Stimulated activated memory B cell treated with anti-CD40 and anti-IgM and Interleukin-4, amounts not matched to agents 10 μg/mL and 1 μg/mL and 100 μg/mL, for 72 hours (primary cell): ENCODE data around the gene LYRM1.

Experiments
- ATAC-seq: fragments of 150-1000 bp; cut with Tn5 transposase; 2 replicates; pipeline ENCODE4 v1.10.0; 2021
- H3K27ac Mint-ChIP-seq: one replicate; pipeline ENCODE4 v1.8.0; 2022; ENCODE audit warnings: mild to moderate bottlenecking, mixed read lengths
- H3K27me3 Mint-ChIP-seq: one replicate; pipeline ENCODE4 v1.8.0; 2022; ENCODE audit warnings: mixed read lengths
- H3K36me3 Mint-ChIP-seq: one replicate; pipeline ENCODE4 v1.8.0; 2022; ENCODE audit warnings: mixed read lengths
- H3K4me1 Mint-ChIP-seq: one replicate; pipeline ENCODE4 v1.8.0; 2022; ENCODE audit warnings: mixed read lengths
- H3K4me3 Mint-ChIP-seq: one replicate; pipeline ENCODE4 v1.8.0; 2022; ENCODE audit warnings: mild to moderate bottlenecking, moderate library complexity, mixed read lengths
- H3K9me3 Mint-ChIP-seq: one replicate; pipeline ENCODE4 v1.8.0; 2022; ENCODE audit warnings: mixed read lengths

LYRM1 gene

DNA sequence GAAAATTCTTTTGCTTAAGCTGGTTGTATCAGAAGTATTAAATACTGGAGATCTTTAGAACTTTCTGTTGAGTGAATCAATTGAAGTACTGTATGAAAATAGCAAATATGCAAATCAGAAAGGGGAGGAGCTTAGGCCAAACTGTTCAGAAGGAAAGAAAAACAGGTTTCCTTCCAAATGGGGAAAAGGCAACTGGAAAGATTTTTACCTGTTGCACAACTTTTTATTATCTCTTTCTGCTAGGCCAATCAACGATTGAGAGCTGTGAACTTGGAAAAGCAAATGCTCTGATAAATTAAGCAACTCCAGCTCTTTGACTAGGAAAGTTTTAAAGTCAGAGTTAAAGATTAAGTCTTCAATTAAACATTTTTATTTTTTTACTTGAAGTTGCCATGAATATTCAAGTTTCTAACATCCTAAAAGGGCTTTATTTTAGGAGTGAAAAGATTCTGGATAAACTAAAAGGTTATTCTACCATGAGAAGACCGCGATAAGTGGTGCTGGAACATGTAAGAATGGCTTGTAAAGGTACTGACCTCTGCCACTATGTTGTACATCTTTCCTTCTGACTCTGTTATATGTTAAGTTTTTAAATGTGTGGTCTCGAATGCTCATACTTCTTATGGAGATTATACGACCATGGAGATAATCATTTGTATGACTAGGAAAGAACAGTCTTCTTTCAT, 16.9 kb upstream of the LYRM1 start:
- no peak overlapping the region for H3K27ac Mint-ChIP-seq
- peaks cover 19% of the 10 kb centered on the region for H3K4me1 Mint-ChIP-seq
- no peaks in the 10 kb centered on the region for H3K27me3 Mint-ChIP-seq
- no peaks in the 10 kb centered on the region for H3K9me3 Mint-ChIP-seq
- no peak for ATAC-seq
- H3K4me3 Mint-ChIP-seq, result no peak overlapping the region
- peaks cover 13% of the 10 kb centered on the region for H3K36me3 Mint-ChIP-seq

DNA sequence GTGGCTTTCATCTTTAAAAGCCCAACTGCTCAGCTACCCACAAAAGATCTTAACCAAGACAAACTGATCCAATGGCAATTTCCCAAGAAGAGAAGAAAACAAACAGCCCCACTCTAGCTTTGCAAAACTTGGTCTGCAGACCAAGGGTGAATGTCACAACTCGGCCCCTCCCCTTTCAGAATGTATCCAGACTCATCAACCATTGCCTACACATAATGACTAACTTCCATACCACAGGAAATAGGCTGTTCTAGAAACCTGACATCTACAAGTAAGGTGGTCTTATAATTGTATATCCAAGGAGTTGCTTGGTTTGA, 16.4 kb upstream of the LYRM1 start:
- H3K9me3 Mint-ChIP-seq, result no peaks in the 10 kb centered on the region
- H3K27me3 Mint-ChIP-seq, result no peaks in the 10 kb centered on the region
- no peak overlapping the region for H3K27ac Mint-ChIP-seq
- no peak for ATAC-seq
- no peak overlapping the region for H3K4me3 Mint-ChIP-seq
- H3K4me1 Mint-ChIP-seq, result peaks cover 14% of the 10 kb centered on the region
- H3K36me3 Mint-ChIP-seq, result peaks cover 13% of the 10 kb centered on the region

DNA sequence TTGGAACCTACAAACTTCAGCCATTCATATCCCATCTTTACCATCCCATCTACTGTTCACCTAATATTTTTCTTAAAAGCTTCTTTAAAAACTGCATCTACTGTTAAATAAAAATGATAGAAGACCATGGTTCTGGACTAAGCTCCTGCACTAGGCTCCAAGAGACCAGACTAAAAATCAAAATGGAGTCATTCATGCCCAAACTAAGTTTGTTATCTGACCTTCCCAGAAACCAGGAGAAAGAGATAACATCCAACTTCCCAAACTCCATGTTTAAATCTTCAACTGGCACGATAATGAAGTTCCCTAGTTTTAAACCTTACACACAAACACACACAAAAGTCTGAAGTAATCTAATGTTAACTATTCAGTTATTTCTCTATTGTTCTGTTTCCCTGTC, 14.3 kb upstream of the LYRM1 start:
- Mint-ChIP-seq H3K27ac (no peak overlapping the region), H3K36me3 (peaks cover 13% of the 10 kb centered on the region), H3K4me3 (no peak overlapping the region), H3K9me3 (no peaks in the 10 kb centered on the region), H3K4me1 (peaks cover 8% of the 10 kb centered on the region), H3K27me3 (no peaks in the 10 kb centered on the region)
- no peak for ATAC-seq

DNA sequence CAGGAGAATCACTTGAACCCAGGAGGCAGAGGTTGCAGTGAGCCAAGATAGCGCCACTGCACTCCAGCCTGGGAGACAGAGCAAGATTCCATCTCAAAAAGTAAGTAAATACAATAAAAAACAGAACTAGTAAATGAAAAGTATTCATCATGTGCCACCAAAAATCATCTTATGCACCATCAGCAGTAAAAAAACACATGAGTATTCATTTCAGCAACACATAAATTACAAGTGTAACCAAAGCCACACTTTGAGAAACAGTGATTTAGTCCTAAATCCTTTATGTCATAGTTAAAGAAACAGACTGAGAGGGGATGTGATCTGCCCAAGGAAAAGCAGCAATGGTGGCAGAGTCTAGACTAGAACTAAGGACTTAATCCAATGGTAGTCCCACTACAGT, 13.4 kb upstream of the LYRM1 start:
- H3K4me3 Mint-ChIP-seq, result no peak overlapping the region
- peaks cover 19% of the 10 kb centered on the region for H3K36me3 Mint-ChIP-seq
- no peak for ATAC-seq
- peaks cover 8% of the 10 kb centered on the region for H3K4me1 Mint-ChIP-seq
- H3K27ac Mint-ChIP-seq, result no peak overlapping the region
- H3K27me3 Mint-ChIP-seq, result no peaks in the 10 kb centered on the region
- no peaks in the 10 kb centered on the region for H3K9me3 Mint-ChIP-seq

DNA sequence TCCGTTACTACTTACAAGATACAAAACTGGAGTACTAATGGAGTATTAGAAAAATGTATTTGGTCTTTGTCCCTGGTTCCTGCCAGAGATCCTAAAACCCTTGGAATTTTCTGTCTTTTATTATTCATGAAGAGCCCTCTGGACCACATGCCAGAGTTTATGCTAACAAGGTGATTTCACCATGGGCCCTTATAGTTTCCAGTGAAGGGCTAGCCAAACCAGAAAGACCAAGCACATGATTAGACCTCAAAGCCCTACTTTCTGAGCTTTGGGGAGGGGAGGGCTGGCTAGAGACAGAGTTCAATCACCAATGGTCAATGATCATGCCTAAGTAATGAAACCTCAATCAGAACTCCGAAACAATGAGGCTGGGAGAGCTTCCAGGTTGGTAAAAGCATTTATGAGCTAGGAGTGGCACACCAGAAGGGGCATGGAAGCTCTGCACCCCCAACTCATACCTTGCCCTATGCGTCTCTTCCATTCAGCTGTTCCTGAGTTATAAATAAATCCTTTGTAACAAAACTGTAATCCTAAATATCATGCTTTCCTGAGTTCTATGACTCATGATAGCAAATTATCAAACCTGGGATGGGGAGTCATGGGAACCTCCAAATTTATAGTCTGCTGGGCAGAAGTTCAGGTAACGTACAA, 10.8 kb upstream of the LYRM1 start:
- peaks cover 26% of the 10 kb centered on the region for H3K36me3 Mint-ChIP-seq
- no peaks in the 10 kb centered on the region for H3K9me3 Mint-ChIP-seq
- H3K27me3 Mint-ChIP-seq, result no peaks in the 10 kb centered on the region
- no peak overlapping the region for H3K27ac Mint-ChIP-seq
- ATAC-seq, result no peak
- no peak overlapping the region for H3K4me3 Mint-ChIP-seq
- peaks cover 8% of the 10 kb centered on the region for H3K4me1 Mint-ChIP-seq

DNA sequence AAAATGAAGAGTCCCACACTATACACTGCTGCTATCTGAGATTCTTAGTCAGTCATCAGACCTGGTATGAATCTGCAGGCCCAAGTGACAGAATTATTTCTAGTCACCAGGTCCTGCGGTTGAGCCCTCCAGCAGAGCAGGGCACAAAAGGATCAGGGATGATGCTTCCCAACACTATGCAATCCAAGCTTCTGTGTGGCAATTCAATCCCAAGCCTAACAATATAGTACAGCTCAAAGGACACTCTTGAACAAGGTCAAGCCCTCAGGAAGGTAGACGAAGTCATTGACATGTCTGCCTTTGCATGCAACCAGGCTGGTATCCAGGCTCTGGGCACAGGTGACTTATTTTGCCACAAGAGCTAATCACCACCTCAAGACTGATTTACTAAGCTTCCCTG, 6.2 kb upstream of the LYRM1 start:
- no peaks in the 10 kb centered on the region for H3K9me3 Mint-ChIP-seq

DNA sequence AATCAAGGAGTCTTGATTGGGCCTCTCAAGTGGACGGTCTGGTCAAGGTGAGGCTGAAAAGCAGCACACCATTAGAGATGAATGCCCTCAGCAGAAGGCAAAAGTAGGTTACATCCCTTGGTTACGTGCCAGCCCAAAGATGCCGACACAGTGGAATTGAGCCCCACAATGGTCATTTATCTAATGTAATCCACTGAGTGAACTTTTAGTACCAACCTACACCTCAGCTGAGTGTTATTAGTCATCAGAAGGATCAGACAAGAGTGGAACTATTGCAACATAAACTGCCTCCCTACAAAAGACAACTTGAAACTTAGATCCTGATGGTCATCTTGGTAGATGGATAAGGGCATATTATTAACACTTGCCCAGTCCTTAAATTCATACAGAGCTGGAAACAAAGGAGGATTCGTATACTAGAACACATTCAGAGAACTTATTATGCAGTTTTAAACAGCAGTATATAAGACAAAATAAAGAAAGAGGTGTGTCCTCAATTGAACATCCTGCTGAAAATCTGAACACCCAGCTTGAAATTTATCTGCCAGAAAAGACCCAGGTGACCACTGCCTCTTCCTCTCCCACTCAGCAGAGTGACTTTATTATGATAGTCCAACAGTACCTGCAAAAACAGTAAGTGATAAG, 3.2 kb upstream of the LYRM1 start:
- Mint-ChIP-seq H3K27ac (peak overlapping the region; percentile 2), H3K9me3 (no peaks in the 10 kb centered on the region), H3K4me1 (peaks cover 40% of the 10 kb centered on the region), H3K36me3 (peaks cover 18% of the 10 kb centered on the region), H3K4me3 (no peak overlapping the region), H3K27me3 (no peaks in the 10 kb centered on the region)
- ATAC-seq, result no peak

More for the DNA sequence above, 6.2 kb upstream of the LYRM1 start:
- Mint-ChIP-seq H3K4me1 (peaks cover 20% of the 10 kb centered on the region), H3K4me3 (no peak overlapping the region), H3K36me3 (peaks cover 25% of the 10 kb centered on the region), H3K27ac (no peak overlapping the region), H3K27me3 (no peaks in the 10 kb centered on the region)
- no peak for ATAC-seq

DNA sequence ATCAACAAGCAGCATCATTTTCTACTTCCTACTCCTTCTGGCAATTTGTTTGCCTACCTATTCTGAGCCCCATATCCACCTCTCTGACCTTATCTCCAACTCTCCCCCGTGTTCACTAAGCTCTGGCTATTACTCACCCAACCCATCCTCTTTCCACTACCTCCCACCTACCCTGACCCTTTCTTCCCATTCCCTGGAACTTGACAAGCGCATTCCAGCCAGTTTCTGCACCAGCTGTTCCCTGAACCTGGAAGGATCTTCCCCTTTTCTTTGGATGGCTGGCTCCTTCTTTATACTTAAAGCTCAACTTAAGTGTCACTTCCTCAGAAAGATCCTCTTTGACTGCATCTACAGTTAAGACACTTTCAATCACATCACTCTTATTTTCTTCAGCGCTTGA, 2.6 kb upstream of the LYRM1 start:
- ATAC-seq, result no peak
- Mint-ChIP-seq H3K27ac (peak overlapping the region; percentile 2), H3K27me3 (no peaks in the 10 kb centered on the region), H3K36me3 (peaks cover 12% of the 10 kb centered on the region), H3K9me3 (no peaks in the 10 kb centered on the region), H3K4me1 (peaks cover 41% of the 10 kb centered on the region), H3K4me3 (no peak overlapping the region)

DNA sequence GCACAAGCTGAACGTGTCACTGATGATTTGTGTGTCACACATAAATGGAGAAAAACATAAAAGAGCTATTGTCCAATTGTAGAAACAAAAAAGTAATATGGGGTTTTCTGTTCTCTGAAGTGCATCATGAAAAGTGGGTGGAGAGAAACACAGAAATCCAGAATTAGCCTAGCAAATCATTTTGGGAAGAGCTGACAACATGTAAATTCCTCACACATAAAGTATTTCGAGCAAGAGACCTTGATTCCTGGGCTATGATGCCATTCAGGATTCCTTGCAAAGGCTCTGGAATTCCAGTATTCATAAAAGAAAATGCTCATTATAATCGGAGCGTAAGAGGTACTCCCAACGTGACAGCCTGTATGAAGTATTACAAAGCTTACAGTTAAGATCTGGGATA, 1.5 kb upstream of the LYRM1 start:
- H3K27ac Mint-ChIP-seq, result peak overlapping the region; percentile 94
- H3K4me1 Mint-ChIP-seq, result peaks cover 51% of the 10 kb centered on the region

DNA sequence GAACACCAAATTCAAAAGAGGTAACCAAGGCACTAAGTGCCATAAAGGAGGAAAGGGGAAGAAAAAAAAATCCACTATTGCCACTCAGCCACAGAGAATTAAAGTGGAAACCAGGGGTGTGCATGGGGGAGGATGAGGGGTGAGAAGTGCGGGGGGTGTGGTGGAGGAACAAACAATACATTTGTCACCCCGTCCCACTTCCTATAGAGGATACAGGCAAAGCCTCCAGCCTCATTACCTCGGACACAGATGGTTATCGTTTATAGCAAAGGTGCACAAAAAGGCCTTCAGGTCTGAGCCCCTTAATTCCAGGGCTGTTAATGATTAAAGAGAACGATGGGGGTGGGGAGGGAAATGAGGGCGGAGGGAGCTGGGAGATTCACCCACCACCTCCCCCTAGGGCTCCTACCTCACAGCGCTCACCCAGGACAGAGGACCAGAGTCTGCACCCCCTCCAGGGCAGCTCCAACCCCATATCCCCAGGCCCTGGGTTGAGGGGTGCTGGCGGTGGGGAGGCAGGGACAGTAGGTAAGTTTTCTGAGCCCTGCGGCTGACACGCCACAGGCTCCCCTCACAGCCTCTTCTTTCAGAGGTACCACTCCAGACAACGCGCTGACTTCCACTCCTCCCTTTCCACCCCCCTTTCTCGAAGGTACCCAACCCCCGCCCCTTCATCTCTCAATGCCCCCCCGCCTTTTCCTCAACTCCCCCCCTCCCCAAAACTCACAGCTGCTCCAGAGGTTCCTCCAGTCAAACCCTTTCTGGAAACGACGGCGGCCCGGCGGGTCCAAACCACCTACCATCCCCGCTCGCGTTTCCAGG, 883 bp upstream of the LYRM1 start:
- H3K27me3 Mint-ChIP-seq, result no peaks in the 10 kb centered on the region
- peak; percentile 1 for ATAC-seq
- peaks cover 58% of the 10 kb centered on the region for H3K4me1 Mint-ChIP-seq
- no peaks in the 10 kb centered on the region for H3K9me3 Mint-ChIP-seq
- peak overlapping the region; percentile 83 for H3K4me3 Mint-ChIP-seq
- peaks cover 5% of the 10 kb centered on the region for H3K36me3 Mint-ChIP-seq
- H3K27ac Mint-ChIP-seq, result peak overlapping the region; percentile 94

More for the DNA sequence above, 1.5 kb upstream of the LYRM1 start:
- Mint-ChIP-seq H3K36me3 (peaks cover 5% of the 10 kb centered on the region), H3K27me3 (no peaks in the 10 kb centered on the region), H3K9me3 (no peaks in the 10 kb centered on the region), H3K4me3 (peak overlapping the region; percentile 83)
- no peak for ATAC-seq

DNA sequence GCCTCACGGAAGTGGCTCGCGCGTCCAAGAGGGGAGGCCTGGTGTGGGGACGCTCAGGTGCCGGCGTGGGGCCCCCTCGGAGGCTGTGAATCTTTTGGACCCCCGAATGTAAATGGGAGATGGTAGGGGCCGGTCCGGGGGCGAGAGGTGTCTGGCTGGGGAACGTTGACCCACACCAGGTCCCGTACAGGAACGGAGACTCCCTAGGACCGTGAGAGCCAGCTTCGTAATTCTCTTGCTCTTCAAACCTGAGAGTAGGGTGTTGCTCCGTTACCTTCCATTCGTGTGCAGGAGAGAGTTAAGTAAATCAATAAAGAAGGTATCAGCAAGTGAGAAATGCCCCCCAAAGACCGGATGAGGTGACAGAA, 481 bp downstream of the LYRM1 start:
- peaks cover 61% of the 10 kb centered on the region for H3K4me1 Mint-ChIP-seq
- peak overlapping the region; percentile 94 for H3K27ac Mint-ChIP-seq
- H3K36me3 Mint-ChIP-seq, result no peaks in the 10 kb centered on the region
- peak overlapping the region; percentile 83 for H3K4me3 Mint-ChIP-seq
- H3K9me3 Mint-ChIP-seq, result no peaks in the 10 kb centered on the region
- no peaks in the 10 kb centered on the region for H3K27me3 Mint-ChIP-seq
- ATAC-seq, result peak; percentile 17

DNA sequence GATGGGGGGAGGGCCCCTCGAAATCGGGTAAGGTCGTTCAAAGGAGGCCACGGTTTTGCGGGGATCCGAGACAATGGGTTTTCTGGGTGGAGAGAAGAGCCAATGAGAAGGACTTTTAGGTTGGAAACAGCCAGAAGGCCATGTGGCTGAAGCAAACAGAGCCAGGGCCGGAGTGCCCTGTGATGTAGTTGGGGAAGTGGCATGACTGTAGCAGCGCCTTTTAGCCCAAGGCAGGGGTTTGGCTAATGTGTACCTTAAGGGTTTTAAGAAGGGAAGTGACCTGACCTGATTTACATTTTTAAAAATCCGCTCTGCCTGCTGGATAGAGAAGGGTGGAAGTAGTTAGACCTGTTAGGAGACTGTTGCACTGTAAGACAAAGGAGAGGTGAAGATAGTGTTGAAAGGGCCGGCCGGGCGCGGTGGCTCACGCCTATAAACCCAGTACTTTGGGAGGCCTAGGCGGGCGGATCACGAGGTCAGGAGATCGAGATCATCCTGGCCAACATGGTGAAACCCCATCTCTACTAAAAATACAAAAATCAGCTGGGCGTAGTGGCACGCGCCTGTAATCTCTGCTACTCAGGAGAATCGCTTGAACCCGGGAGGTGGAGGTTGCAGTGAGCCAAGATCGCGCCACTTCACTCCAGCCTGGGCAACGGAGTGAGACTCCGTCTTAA, 1.0 kb downstream of the LYRM1 start:
- peaks cover 61% of the 10 kb centered on the region for H3K4me1 Mint-ChIP-seq
- H3K27me3 Mint-ChIP-seq, result no peaks in the 10 kb centered on the region
- peak; percentile 56 for ATAC-seq
- H3K36me3 Mint-ChIP-seq, result no peaks in the 10 kb centered on the region
- no peaks in the 10 kb centered on the region for H3K9me3 Mint-ChIP-seq
- peak overlapping the region; percentile 83 for H3K4me3 Mint-ChIP-seq
- H3K27ac Mint-ChIP-seq, result peak overlapping the region; percentile 94

DNA sequence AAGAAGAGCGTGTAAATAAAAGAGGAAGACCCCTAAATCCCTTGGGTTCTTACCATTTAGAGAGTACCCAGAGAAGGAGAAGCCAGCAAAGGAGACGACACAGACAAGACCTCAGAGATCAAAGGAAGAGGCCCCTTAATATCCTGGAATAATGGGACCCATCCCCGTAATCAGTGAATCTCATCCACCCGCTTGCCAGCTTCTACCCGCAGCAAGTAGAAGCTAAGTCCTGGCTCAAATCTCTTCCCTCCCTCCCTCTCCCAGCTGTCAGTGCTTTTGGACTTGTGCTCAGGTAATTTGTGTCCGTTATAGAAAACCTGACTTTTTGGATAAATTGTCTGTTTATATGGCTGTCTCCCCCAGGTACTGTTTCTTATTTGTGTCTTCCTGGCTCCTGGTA, 1.9 kb downstream of the LYRM1 start:
- ATAC-seq, result no peak
- Mint-ChIP-seq H3K9me3 (no peaks in the 10 kb centered on the region), H3K27ac (peak overlapping the region; percentile 94), H3K4me1 (peaks cover 62% of the 10 kb centered on the region), H3K4me3 (peak overlapping the region; percentile 83), H3K27me3 (no peaks in the 10 kb centered on the region), H3K36me3 (no peaks in the 10 kb centered on the region)

DNA sequence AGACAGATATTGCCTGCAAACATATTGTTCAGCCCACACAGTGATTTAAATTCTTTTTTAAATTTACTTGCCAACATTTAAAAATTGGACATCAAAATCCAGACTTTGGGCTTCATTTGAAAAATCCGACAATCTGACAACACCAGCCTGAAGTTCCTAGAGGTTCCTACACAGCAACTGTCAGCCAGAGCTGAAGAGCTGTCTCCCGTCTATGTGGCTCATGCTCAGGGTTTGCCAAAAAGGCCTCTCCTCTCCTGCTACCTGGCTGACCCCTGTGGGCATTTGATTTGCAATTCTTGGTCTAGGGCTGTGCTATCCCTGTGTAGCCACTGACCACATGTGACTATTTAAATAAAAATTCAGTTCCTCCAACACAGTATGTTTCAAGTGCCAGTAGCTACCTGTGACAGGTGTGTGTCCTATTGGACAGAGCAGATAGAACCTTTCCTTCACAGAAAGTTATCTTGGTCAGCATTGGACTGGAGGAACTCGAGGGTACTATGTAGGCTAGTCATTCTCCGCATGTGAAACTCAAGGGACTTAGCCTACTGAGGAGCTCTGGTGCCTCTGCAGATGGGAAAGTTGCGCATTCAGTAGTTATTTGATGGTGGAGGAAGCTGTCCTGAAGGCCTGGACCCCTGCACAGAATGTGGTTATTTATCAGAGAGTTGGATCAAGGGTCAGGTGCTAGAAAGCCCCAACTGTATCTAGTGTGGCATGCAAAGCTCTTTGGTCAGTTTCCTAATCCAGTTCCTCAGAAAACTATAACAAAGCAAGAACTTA, 2.7 kb downstream of the LYRM1 start:
- Mint-ChIP-seq H3K27me3 (no peaks in the 10 kb centered on the region), H3K9me3 (no peaks in the 10 kb centered on the region), H3K4me1 (peaks cover 61% of the 10 kb centered on the region), H3K4me3 (no peak overlapping the region), H3K27ac (no peak overlapping the region), H3K36me3 (no peaks in the 10 kb centered on the region)
- ATAC-seq, result no peak
